Measurements from ENCODE around the gene TMEM147.

TMEM147 gene

DNA sequence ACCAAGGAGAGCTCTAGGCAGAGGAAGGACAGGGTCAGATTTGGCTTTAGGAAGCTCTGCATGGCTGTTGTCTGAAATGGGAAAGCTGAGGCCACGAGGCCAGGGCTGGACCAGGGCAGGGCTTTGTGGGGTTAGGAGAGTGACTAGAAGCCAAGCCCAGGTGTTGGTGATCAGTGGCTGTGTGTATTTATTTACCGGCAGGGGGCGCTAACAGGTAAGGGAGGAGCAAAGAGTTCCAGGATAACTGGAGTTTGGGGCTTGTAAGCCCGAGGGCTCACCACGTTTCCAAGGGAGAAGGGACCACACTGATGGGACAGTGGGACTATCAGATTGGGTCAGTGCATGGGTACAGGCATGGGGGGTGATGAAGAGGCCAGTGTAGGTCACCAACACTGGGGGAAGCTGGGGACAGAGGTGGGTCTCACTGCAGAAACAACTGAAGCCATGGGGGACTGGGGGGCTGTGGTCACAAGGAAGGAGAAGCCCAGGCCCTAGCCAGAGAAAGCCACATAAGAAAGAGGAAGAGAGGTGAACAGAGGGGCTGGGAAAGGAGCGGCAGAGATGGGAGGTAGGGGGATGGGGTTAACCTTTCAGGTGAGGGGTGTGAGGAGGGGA, 3.9 kb downstream of the TMEM147 start:
- DNase-seq = peak; percentile 66

DNA sequence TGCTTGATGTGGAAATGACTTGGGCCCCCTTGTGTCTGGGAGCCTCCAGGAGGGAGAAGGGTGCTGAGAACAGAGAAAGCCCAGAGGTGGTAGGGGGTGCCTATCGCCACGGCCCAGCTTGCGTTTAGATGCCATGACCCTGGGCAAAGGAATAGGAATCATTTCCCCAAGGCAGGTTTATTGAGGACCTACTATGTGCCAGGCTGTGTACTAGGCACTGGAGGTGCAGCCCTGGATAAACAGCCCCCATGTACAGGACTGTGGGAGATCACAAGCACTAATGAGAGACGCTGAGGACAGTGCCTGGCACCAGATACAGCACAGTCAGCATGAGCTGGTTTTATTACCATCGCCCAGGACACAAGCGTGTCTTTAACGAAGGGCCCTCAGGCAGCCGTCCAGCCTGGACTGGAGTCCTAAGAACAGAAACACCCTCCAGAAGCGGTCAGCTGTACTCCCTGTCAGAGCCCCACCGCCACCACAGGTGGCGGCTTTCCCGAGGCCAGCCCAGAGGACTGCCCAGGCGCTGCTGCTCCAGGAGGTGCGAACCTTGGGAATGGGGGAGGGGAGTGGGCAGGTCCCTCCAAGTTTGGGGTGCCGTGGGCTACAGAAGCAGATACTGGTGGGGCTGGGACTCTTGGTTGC, 4.6 kb downstream of the TMEM147 start:
- no peak for DNase-seq

DNA sequence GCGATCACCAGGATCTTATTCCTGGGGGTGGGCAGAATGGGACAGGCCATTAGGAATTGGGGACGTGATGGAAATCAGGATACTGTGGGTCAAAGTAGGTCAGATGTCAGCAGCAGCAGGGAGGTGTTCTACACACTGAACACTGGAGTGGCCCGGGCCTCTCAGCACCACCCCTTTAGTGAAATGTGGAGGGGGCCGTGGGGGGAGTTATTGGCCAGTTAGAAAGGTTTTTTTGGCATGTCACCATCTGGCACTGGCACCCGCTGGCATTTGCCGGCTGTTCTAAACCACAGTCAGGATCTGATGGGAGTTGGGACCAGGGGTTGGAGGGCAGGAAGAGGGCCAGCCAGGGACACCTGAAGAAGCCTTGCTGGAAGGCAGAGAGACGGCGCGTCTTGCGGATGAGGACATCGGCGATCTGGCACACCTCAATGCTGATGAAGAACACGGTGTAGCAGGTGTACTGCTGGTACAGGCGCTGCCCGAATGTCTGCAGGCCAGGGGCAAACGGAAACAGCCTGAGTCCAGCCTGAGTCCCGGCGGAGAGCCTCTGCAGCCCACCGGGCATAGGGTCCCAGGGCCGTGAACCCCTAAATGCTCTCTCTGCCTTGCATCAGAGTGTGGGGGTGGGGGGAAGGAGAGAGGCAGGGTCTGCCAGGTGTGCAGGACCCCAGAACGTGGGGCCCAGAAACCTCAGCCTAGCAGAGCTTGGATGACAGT, 5.8 kb downstream of the TMEM147 start:
- no peak for DNase-seq

DNA sequence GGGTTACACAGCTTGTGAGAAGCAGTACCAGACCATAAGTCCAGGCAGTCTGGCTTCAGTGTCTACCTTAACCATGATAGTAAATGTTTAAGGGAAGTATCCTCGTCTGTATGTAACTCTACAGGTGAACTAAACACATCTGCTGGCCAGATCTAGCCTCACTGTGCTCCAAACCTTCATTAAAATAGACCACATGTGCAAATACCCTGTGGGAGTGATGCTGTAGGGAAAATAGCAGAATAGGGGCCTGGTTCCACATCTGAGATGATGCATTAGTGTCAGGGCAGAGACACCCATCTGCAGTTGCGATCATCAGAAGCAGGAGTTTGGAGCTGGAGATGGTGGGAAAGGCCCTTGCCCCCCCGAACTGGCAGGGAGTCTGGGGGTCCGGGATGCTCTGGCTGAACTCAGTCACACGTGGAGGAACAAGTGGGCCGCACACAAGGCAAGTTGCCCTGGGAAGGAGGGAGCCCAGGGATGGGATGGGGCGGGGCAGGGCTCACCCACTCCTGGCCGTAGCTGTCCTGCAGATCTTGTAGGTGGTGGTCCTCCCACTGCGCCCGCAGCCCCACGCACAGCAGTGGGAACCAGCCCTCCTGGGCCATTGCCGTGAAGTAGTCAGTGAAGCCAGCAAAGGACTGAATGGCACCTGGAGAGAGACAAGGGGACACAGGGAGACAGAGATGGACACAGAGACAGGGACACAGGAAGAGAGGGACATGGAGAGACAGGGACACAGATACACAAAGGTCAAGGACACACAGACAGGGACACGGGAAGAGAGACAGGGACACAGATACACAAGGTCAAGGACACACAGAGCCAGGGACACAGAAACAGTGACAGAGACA, 7.3 kb downstream of the TMEM147 start:
- DNase-seq = no peak

DNA sequence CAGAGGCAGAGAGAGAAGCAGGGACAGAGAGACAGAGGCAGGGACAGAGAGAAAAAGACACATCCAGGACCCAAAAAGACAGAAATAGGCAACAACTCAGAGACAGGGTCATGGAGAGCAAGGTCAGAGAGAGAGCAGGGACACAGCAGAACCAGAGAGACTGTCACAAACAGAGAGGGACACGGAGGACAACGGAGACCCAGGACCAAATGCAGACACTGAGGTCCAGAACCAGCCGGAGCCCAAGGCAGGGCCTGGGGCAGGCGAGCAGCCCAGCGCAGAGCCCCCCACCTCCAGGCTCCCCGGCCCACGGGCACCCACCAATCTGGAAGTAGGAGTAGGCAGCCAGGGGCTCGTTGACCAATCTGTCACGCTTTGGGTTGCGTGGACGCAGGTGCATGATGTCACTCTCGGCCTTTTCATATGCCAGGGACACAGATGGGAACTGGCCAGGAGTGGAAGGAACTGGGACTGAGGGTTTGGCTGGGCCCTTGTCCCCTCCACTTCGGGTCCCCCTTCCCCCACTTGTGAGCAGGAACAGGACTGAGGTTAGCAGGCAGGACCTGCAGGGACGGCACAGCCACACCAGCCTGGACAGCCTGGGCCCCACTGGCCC, 8.1 kb downstream of the TMEM147 start:
- no peak for DNase-seq

DNA sequence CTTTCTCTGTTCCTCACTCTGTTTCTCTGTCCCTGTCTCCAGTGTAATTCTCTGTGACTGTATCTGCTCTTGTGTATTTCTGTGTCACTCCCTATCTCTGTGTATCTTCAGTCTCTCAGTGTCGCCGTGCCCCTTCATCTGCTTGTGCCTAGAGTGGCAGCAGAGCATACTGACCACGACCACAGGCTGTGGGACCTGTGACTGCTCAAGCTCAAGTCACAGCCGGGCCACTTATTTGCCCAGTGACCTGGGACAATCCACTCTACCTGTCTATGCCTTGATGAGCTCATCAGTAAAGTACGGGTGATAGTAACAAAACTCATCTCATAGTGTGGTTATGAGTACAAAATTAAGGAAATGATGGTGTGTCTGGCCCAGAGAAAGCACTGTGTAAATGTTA, 8.7 kb downstream of the TMEM147 start:
- DNase-seq = no peak

DNA sequence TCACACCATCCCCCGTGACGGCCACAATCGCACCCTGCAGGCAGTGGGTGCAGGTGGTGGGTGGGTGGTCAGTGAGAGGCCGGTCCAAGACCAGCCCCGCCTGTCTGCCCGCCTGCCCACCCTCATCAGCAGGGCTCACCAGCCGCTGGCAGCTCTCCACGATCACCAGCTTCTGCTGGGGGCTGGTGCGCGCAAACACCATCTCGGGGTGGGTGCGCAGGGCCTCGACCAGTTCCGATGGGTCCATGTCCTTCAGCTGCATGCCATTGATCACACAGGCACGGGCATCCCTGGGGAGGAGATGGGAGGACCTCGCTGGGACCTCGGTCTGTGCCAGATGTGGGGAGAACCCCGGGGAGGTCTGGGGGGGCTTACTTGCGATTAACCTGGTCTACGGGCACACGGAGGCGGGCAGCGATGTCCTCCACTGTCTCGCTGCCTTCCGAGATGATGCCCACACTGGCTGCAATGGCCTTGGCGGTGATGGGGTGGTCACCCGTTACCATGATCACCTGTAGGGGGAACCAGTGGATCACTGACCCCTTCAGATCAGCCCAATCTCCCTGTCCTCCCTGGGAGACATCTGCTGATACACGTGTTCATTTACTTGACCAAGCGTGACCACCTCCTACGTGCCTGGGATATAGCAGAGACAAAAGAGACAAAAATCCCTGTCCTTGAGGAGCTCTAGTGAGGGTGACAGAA, 10.0 kb downstream of the TMEM147 start:
- DNase-seq = peak; percentile 18

DNA sequence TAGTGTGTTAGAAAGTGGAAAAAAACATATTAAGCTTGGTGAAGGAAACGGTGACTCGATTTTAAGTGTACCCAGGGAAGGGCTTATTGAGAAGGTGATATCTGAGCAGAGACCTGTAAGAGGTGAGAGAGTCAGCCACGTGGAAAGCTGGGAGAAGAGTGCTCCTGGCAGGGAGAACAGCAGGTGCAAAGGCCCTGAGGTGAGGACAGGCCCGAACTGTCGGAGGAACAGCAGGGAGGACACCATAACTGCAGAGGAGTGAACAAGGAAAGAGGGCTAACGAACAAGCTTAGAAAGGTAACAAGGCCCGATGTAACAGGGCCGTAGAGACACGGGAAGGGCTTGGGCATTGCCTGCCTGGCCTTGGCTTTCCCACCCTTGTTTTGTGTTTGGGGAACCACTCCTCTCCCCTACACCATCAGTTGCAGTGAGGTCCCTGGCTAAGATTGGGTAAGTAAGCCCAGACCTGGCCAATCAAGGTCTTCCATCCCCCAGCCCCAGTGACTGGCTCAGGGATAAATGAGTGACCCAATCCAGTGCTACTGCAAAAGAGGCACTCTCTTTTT, 10.7 kb downstream of the TMEM147 start:
- no peak for DNase-seq

DNA sequence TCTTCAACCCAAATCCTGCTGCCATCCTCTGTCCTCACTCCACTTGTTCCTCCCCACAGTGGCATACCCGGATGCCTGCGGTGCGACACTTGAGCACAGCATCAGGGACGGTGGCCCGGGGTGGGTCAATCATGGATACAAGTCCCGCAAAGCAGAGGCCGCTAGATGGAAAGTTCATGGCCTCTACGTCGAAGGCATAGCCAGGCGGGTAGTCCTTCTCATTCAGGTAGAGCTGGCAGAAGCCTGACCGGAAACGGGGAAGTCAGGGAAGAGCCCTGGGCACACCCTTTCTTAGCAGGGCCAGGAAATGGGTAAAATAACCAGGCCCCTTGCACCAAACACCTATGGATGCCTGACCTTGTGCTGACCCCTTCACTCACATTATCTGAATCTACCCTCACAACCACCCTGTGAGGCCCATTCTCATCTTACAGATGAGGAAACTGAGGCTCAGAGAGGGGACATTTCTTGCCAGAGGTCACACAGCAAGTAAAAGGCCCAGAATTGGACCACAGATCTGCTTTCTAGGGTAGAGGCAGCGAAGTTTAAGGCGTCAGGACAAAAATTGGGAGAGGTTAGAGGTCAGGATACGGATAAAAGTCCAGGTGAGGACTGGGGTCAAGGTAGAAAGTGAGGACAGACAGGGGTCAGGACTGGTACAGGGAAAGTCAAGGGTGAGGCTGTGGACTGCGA, 11.6 kb downstream of the TMEM147 start:
- no peak for DNase-seq

DNA sequence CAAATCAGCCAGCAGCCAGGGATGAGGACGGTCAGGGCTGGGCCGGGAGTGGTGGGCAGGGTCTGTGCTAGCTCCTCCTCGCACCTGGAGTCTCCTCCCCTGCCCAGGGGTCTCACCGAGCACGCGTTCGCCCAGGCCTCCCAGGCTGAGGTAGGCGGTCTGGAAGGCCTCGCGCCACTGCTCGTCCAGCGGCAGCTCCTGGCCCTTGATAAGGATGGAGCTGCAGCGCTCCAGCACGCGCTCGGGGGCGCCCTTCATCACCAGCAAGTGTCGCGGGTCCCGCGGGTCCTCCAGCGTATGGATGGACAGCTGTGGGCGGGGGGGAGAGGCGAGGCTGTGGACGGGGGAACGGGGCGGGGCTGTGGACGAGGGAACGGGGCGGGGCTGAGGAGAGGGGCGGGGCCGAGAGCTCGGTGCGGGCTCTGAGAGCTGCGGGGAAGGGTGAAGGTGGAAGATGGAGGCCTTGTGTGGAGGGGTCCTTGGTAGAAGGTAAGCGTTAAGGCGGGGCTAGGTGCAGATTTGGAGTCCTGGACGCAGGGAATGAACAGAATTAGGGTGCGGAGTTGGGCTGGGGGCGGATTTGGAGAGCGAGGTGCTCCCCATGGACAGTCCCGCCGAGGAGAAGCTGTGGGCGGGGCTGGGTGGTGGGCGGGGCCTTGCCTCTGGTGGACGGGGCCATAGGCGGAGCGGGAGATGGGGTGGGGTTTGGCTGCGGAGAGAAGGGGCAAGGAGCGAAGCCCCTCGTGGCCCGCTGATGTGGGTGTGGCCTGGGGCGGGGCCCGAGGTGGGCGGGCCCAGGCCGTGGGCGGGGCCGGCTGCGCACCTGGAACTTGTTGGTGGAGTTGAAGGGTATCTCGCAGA, 12.3 kb downstream of the TMEM147 start:
- peak; percentile 43 for DNase-seq

DNA sequence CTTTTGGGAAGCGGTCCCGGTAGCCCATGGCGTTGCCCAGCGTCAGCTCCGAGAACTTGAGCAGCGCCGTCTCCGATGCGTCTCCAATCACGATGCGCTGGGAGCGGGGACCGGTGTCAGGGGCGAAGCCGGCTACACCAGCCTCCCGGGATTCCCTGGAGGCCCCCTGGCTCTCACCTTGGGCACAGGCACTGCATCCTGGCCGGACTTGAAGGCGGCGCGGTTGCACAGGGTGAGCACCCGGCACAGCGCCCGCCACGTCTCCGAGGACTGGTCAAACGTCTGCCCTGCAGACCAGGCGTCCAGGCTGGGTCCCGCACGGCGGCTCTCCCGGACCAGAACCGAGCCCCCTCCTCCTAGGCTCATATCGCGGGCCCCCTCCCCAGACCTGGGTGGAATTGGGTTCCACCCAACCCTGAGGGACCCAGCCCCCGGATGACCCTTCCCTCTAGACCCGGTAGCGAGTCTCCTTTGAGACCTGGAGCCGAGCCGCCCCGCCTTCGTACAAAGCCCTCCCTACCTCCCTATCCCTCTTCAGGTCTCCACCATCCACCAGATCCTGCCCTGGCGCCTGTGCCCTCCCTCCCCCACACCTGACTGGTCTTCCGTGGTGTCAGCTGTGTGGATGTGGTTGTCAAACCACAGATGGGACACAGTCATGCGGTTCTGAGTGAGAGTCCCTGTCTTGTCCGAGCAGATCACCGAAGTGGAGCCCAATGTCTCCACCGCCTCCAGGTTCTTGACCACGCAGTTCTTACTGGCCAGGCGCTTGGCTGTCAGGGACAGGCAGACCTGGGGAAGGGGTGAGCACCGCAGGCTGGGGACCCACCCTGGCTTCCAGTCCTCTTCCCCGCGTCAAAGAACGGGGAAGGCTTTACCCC, 13.2 kb downstream of the TMEM147 start:
- no peak for DNase-seq

DNA sequence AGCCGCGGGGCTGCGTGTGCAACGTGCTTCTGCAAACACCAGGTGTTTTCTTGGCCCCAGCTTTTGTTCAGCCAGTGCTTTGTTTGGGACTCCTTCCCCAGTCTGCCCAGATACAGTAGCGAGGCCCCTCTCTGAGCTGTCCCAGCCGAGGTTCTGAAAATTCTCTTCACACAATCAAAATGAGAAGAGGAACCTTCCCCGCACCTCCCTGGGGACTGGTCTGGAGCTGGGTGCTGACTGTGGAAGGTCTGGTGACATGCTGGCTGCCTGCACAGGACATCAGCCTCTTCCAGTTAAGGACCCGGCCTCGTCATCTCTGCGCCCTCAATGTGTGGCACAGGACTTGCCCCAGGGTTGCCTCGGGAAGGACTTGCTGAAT, 13.8 kb downstream of the TMEM147 start:
- DNase-seq = no peak

DNA sequence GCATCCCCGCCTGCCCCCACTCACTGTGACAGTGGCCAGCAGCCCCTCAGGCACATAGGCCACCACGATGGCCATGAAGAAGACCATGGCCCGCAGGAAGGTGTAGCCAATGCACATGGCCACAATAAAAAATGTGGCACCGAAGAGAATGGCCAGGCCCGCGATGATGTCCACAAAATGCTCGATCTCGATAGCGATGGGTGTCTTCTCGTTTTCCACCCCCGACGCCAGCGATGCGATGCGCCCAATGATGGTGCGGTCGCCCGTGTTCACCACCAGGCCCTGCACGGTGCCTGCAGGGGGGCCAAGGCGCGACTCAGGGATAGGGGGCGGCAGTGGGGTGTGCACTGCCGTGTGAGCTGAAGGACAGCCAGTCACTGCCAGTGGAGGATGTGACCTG, 14.4 kb downstream of the TMEM147 start:
- DNase-seq = no peak

DNA sequence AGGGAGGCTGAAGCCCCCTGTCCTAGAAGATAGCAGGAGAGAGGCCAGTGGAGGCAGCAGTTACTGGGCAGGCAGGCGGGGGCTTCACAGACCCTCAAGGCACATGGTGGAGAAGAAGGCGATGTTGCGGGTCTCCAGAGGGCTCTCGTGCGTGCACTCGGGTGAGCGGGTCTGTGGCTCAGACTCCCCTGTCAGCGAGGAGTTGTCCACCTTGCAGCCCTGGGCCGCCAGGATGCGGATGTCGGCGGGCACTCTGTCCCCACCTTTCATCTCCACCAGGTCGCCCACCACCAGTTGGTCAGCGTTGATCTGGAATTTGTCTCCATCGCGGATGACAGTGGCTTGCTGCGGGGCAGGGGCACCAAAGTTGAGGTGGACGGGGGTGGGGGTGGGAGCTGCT, 14.8 kb downstream of the TMEM147 start:
- no peak for DNase-seq

DNA sequence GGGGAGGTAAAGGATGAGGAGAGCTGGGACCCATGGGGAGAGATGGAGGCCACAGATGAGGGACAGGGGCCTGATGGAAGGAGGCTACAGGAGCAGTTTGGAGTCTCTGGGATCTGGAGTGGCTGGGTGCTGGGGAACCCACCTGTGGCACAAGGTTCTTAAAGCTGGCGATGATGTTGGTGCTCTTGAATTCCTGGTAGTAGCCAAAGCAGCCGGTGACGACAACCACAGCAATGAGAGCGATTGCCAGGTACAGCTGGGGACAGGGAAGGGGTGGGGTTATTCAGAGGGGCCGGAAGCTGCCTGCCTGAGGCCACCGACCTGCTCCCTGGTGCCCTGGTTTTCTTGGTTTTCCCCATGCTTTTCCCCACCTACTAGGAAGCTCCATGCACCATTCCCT, 15.3 kb downstream of the TMEM147 start:
- no peak for DNase-seq

DNA sequence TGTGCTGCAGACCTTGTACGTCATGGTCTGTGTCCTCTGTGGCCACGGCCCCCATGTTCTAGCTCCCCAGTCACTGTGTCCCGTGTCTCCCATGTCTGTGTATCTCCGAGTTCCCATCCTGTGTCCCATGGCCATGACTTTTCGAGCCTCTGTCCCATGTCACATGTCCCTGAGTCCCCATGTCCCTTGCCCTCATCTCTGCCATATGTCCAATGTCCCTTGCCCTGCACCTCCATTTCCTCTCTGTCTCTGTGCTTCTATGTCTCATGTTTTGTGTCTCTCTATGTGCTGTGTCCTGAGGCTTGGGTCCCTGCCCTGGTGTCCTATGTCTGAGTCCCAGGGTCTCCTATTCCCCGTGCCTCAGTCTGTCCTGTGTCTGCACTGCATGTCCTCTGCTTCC, 16.0 kb downstream of the TMEM147 start:
- DNase-seq = no peak

DNA sequence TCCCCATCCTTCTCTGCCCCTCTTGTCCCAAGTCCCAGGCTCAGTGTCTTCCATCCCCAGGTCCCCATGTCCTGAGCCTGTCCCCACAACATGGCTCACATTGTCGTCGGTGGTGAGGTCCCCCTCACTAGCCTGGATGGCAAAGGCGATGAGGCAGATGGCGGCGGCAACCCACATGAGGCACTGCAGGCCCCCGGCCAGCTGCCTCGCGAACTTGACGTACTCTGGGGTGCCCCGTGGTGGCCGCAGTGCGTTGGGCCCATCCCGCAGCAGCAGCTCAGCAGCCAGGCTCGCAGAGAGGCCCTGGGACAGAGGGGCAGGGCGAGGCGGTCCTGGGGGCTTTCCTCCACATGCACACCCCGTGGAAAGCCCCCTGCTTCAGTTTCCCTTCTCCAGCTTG, 16.9 kb downstream of the TMEM147 start:
- DNase-seq = no peak

DNA sequence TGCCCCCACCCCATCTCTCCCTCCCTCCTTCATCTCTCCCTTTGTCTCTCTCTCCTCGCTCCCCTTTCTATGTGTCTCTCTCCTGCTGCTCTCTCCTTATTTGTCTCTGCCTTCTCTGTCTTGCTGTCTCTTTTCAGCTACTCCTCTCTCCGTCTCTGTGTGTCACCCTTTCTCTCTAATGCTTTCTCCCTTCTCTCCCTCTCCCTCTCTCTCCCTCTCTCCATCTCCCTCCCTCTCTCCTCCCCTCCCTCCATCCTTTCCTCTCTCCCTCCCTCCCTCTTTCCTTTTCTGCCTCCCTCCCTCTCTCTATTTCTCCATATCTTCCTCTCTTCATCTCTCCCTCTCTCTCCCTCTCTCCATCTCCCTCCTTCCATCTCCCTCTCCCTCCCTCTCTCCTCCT, 17.4 kb downstream of the TMEM147 start:
- DNase-seq = no peak

DNA sequence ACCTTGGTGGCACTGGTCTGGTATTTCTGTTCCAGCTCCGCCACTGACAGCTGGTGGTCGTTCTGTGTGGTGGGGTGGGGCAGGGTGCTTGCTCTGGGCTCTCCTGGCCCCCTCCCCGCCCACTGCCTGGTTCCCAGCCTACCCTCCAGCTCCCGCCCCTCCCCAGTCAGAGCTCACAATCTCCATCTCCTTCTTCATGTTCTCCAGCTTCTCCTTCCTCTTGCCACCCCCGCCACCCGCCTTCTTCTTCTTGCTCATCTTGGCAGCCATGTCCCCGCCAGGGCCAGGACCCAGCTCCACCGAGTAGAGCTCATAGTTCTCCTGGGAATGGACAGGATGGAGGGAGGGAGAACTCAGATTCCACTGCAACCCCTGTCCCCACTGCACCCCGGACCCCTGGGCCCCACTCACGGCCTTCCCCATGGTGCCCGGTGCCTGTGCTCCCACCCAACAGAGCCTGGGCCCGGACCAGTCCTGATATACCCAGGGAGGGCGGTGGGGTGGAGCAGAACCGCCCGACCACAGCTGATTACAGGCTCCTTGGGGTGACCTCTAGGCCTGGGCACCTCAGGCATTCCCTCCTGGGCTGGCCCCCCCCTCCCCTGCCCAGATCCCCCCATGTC, 17.9 kb downstream of the TMEM147 start, which contains the start of gene ATP4A:
Gene ATP4A, minus strand, starts transcription at position 452 of the 623 bp plus-strand sequence. Its CDS starts 29 bp downstream, at position 423.
- DNase-seq = no peak
